CD4-positive, alpha-beta memory T cell (primary cell): ENCODE results near the gene MYPN. TPM values are rescaled to one million over a fixed set of nuclear protein-coding genes. Genes with fewer than 3 reads are reported as not detected.

Experiments
- CTCF ChIA-PET: fragments of 350-600 bp; sonication (Branson Sonifier 250); formaldehyde crosslinking; loops from one replicate; lab custom pipeline; 2021; ENCODE audit warnings: inconsistent platforms; ENCODE audit not compliant: partially characterized antibody; lab: Charles Lee
- POLR2A ChIA-PET: fragments of 350-600 bp; sonication (Branson Sonifier 250); formaldehyde crosslinking; loops from one replicate; lab custom pipeline; 2021; ENCODE audit not compliant: partially characterized antibody; lab: Charles Lee
- DNase-seq, 5 donors: peaks; one replicate each; pipeline versions ENCODE4 v3.0.0 to v3.0.0-alpha.2; 2020 to 2022; ENCODE audit warnings: mixed read lengths in 1 of 5
- H3K27ac ChIP-seq: one replicate; pipeline ENCODE4 v1.7.0; 2013; ENCODE audit warnings: low read depth, low read length
- H3K27me3 ChIP-seq: 2 replicates; pipeline ENCODE4 v1.7.0; 2013; ENCODE audit warnings: mild to moderate bottlenecking, low read length, moderate library complexity; ENCODE audit not compliant: insufficient read depth
- H3K36me3 ChIP-seq: 2 replicates; pipeline ENCODE4 v1.7.0; 2013; ENCODE audit warnings: mild to moderate bottlenecking, low read length, moderate library complexity; ENCODE audit not compliant: insufficient read depth
- H3K4me1 ChIP-seq: 2 replicates; pipeline ENCODE4 v1.7.0; 2013; ENCODE audit warnings: mild to moderate bottlenecking, low read length, moderate library complexity; ENCODE audit not compliant: insufficient read depth
- H3K4me3 ChIP-seq, 2 donors: one replicate each; pipeline ENCODE4 v1.7.0; 2013; ENCODE audit warnings: low read length in 2 of 2, mild to moderate bottlenecking in 1 of 2
- H3K9me3 ChIP-seq, 2 donors: one replicate each; pipeline ENCODE4 v1.7.0; 2013; ENCODE audit warnings: low read length in 2 of 2, control low read depth in 1 of 2; ENCODE audit not compliant: control insufficient read depth in 1 of 2
- H3K27ac Mint-ChIP-seq, 7 donors: one replicate each; pipeline ENCODE4 v1.8.0; 2020 to 2021; ENCODE audit warnings: mixed read lengths in 7 of 7, mild to moderate bottlenecking in 6 of 7, inconsistent platforms in 3 of 7, moderate library complexity in 3 of 7
- H3K27me3 Mint-ChIP-seq, 2 donors: one replicate each; pipeline ENCODE4 v1.8.0; 2020 to 2021; ENCODE audit warnings: mixed read lengths in 2 of 2
- H3K36me3 Mint-ChIP-seq, 2 donors: one replicate each; pipeline ENCODE4 v1.8.0; 2020 to 2021; ENCODE audit warnings: mixed read lengths in 2 of 2, inconsistent platforms in 1 of 2, mild to moderate bottlenecking in 1 of 2
- H3K4me1 Mint-ChIP-seq, 4 donors: one replicate each; pipeline ENCODE4 v1.8.0; 2020 to 2021; ENCODE audit warnings: mixed read lengths in 4 of 4, mild to moderate bottlenecking in 1 of 4
- H3K4me3 Mint-ChIP-seq, 8 donors: one replicate each; pipeline ENCODE4 v1.8.0; 2020 to 2021; ENCODE audit warnings: mixed read lengths in 8 of 8, mild to moderate bottlenecking in 7 of 8, moderate library complexity in 6 of 8, inconsistent platforms in 3 of 8
- H3K9me3 Mint-ChIP-seq, 8 donors: one replicate each; pipeline ENCODE4 v1.8.0; 2020 to 2021; ENCODE audit warnings: mixed read lengths in 8 of 8, mild to moderate bottlenecking in 5 of 8, inconsistent platforms in 3 of 8, moderate library complexity in 1 of 8
- intact Hi-C: fragments of 100-400 bp; cut with micrococcal nuclease; formaldehyde crosslinking; loops from one replicate; pipeline ENCODE4 v1.15.1; 2023
- polyA plus RNA-seq, 2 donors: library from polyadenylated mRNA; unstranded; fragments of 300-500 nt; fragmentation: Illumina TruSeq; gene quantifications; one replicate each; pipeline ENCODE4 v1.2.3, GENCODE V29; 2021
- total RNA-seq, 2 experiments: library from RNA; stranded (reverse); gene quantifications; one replicate each; pipeline ENCODE4 v1.2.3, GENCODE V29; 2021

Gene MYPN
- total and polyA plus RNA-seq, 4 experiments from 2014 or later = not detected

DNA sequence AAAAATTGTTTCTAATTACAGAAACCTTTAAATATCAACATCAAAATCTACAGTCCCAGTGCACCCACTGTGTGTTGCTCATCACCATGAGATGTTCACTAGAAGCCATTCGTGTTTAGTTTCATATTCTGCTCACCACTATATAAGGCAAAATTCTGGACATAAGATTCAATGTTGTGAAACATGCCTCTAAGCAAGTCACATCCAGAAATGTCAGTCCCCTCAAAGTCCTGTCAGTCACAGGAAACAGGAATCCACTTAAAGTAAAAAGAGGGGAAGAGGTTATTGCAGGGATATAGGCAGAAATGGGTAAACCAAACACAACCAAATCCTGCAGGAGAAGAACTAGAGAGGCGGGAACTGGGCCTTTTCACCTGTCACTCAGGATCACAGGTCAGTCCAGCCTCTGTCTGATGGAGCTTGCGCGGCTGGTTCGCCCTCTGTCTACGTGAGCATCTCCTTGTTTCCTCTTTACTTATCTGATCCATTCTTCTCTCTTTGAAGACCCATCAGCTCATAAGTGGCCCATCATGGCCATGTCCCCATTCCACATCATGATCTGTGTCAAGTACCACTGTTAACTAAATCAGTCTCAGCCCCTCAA, 58.4 kb downstream of the MYPN start:
- intact Hi-C loops = no loop called here
- ChIA-PET POLR2A (no interaction called here), CTCF (interaction anchor here (0.9 kb wide), 1 partner anchor 11 kb away, joined by 3 read pairs; no protein-coding TSS in a partner anchor)
- Mint-ChIP-seq H3K4me1 (no peaks in the 10 kb centered on the region), H3K4me3 (no peak overlapping the region), H3K27ac (no peak overlapping the region), H3K36me3 (peaks cover 0 to 3% of the 10 kb centered on the region in 2 donors), H3K9me3 (no peaks in the 10 kb centered on the region), H3K27me3 (no peaks in the 10 kb centered on the region)
- DNase-seq = no peak
- no peak overlapping the region for H3K4me3 ChIP-seq
- H3K4me1 ChIP-seq = no peaks in the 10 kb centered on the region
- H3K27ac ChIP-seq = no peak overlapping the region
- H3K27me3 ChIP-seq = no peaks in the 10 kb centered on the region
- H3K9me3 ChIP-seq = no peaks in the 10 kb centered on the region
- H3K36me3 ChIP-seq = no peaks in the 10 kb centered on the region

DNA sequence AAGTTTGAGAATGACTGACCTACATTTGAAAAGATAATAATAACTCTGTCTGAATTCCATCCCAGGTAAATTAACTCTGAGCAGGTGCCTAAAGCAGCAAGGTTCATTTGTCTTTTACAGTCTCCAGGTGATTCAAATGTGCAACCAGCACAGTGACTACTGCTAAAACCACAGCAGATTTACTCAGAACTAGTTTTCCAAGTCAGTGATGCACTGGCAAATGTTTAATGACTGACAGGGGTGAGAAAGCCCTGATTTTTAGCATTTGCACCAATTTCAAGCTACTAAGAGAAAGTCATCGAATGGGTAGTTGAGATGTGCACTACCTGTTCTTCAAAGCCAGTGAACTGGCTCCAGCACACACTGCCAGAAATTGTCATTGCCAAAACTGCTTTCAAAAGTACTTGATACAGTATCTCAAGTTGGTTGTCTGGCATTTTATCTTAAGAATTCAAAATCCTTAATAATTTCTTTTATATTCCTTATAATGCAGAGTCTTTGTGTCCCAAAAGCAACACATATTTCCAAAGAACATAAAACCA, 62.3 kb downstream of the MYPN start:
- intact Hi-C loops = no loop called here
- H3K9me3 ChIP-seq = no peaks in the 10 kb centered on the region
- no peaks in the 10 kb centered on the region for H3K4me1 Mint-ChIP-seq
- H3K9me3 Mint-ChIP-seq = no peaks in the 10 kb centered on the region
- ChIA-PET POLR2A (no interaction called here), CTCF (interaction anchor here (2.1 kb wide), 1 partner anchor 13 kb away, joined by 8 read pairs; no protein-coding TSS in a partner anchor)
- no peak overlapping the region for H3K27ac ChIP-seq
- no peak for DNase-seq
- no peak overlapping the region for H3K4me3 ChIP-seq
- peaks cover 0 to 3% of the 10 kb centered on the region in 2 donors for H3K27me3 Mint-ChIP-seq
- H3K4me1 ChIP-seq = no peaks in the 10 kb centered on the region
- peaks cover 0 to 3% of the 10 kb centered on the region in 2 donors for H3K36me3 Mint-ChIP-seq
- no peaks in the 10 kb centered on the region for H3K36me3 ChIP-seq
- H3K27me3 ChIP-seq = no peaks in the 10 kb centered on the region
- no peak overlapping the region for H3K27ac Mint-ChIP-seq
- no peak overlapping the region for H3K4me3 Mint-ChIP-seq

DNA sequence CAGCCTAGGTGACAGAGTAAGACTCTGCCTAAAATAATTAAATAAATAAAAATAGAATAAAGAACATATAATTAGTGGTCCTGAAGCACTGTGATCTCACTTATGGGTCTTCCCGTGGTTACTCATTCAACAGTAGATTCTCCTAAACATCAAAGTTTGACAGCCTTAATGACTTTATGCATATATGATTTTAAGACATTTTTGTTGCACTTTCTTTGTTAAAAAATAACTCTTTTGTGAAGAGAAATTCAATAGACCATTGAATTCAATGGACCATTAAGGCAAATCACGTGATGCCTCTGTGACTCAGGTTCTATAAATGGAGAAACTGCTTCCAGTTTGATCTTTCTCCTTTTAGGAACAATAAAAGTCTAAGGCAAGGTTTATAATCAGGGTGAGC, 63.0 kb downstream of the MYPN start:
- Mint-ChIP-seq H3K27ac (no peak overlapping the region), H3K36me3 (peaks cover 0 to 3% of the 10 kb centered on the region in 2 donors), H3K27me3 (peaks cover 0 to 3% of the 10 kb centered on the region in 2 donors), H3K4me3 (no peak overlapping the region), H3K4me1 (no peaks in the 10 kb centered on the region), H3K9me3 (no peaks in the 10 kb centered on the region)
- Histone ChIP-seq H3K36me3 (no peaks in the 10 kb centered on the region), H3K4me3 (no peak overlapping the region), H3K4me1 (no peaks in the 10 kb centered on the region), H3K27me3 (no peaks in the 10 kb centered on the region), H3K9me3 (no peaks in the 10 kb centered on the region), H3K27ac (no peak overlapping the region)
- DNase-seq = no peak
- intact Hi-C loops = no loop called here
- POLR2A ChIA-PET = no interaction called here
- CTCF ChIA-PET = interaction anchor here (2.1 kb wide), 1 partner anchor 14 kb away, joined by 8 read pairs; no protein-coding TSS in a partner anchor

DNA sequence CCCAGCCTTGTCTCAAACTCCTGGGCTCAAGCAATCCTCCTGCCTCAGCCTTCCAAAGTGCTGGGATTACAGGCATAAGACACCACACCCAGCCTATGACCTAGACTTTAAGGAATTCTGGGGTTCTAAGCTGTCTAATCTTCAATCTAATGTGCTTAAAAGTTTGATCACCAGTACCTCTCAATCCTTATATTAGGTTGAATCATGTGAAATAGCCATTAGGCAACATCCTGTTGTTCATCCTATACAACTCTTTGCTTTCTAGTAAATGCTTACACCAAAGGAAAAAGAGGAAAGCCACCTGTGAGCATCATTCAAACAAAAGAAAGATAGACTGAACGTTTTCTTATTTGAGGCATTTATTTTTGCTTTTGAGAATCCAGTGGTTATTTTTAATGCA, 66.7 kb downstream of the MYPN start:
- Histone ChIP-seq H3K4me3 (no peak overlapping the region), H3K27ac (no peak overlapping the region), H3K9me3 (no peaks in the 10 kb centered on the region), H3K27me3 (no peaks in the 10 kb centered on the region), H3K4me1 (no peaks in the 10 kb centered on the region), H3K36me3 (no peaks in the 10 kb centered on the region)
- ChIA-PET CTCF (interaction anchor here (1.1 kb wide), 1 partner anchor 35 kb away, joined by 3 read pairs; no protein-coding TSS in a partner anchor), POLR2A (no interaction called here)
- H3K27me3 Mint-ChIP-seq = peaks cover 0 to 6% of the 10 kb centered on the region in 2 donors
- no peak for DNase-seq
- H3K36me3 Mint-ChIP-seq = no peaks in the 10 kb centered on the region
- H3K4me3 Mint-ChIP-seq = no peak overlapping the region
- no peaks in the 10 kb centered on the region for H3K9me3 Mint-ChIP-seq
- H3K27ac Mint-ChIP-seq = no peak overlapping the region
- intact Hi-C loops = no loop called here
- H3K4me1 Mint-ChIP-seq = no peaks in the 10 kb centered on the region

DNA sequence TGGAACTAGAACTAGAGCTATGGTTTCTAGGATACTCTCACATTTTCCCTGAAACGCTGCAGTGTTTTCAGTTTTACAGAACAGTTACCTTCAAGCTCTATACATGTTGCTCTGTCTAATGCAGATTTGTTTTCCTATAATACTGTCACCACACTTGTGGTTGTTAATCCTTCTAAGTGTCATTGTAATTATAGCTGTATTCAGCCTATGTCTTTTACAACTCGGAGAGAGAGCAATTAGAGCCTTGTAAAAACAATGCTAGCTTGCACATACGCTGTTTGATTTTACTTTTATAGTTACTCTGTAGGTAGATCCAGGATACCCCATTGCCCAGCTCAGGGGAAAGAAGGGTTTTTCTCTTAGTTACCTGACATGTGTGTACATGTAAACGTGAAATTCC, 67.5 kb downstream of the MYPN start:
- intact Hi-C loops = no loop called here
- ChIA-PET POLR2A (no interaction called here), CTCF (interaction anchor here (1.1 kb wide), 1 partner anchor 35 kb away, joined by 3 read pairs; no protein-coding TSS in a partner anchor)
- peaks cover 0 to 6% of the 10 kb centered on the region in 2 donors for H3K27me3 Mint-ChIP-seq
- H3K27ac ChIP-seq = no peak overlapping the region
- no peaks in the 10 kb centered on the region for H3K36me3 Mint-ChIP-seq
- H3K36me3 ChIP-seq = no peaks in the 10 kb centered on the region
- no peak overlapping the region for H3K27ac Mint-ChIP-seq
- no peaks in the 10 kb centered on the region for H3K27me3 ChIP-seq
- no peak overlapping the region for H3K4me3 ChIP-seq
- H3K4me1 Mint-ChIP-seq = no peaks in the 10 kb centered on the region
- no peaks in the 10 kb centered on the region for H3K9me3 Mint-ChIP-seq
- no peak overlapping the region for H3K4me3 Mint-ChIP-seq
- no peaks in the 10 kb centered on the region for H3K9me3 ChIP-seq
- H3K4me1 ChIP-seq = no peaks in the 10 kb centered on the region
- no peak for DNase-seq

DNA sequence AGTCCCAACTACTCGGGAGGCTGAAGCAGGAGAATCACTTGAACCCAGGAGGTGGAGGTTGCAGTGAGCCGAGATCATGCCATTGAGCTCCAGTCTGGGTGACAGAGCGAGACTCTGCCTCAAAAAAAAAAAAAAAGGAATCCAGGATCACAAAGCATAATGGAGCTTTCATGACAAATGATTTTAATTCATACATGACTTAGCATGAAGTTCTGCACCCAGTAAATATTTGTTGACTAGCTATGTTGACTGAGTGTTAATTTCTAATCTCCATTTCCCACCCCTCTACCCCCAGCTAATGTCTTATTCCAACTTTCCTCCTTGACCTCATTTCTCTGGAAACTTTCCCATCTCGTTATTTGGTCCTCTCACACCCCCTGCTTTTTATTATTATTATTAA, 69.3 kb downstream of the MYPN start:
- no peak for DNase-seq
- no peaks in the 10 kb centered on the region for H3K4me1 Mint-ChIP-seq
- no peak overlapping the region for H3K4me3 Mint-ChIP-seq
- CTCF ChIA-PET = no interaction called here
- H3K27ac Mint-ChIP-seq = no peak overlapping the region
- Histone ChIP-seq H3K36me3 (no peaks in the 10 kb centered on the region), H3K27ac (no peak overlapping the region), H3K4me3 (no peak overlapping the region), H3K27me3 (no peaks in the 10 kb centered on the region), H3K4me1 (no peaks in the 10 kb centered on the region), H3K9me3 (no peaks in the 10 kb centered on the region)
- peaks cover 0 to 6% of the 10 kb centered on the region in 2 donors for H3K27me3 Mint-ChIP-seq
- POLR2A ChIA-PET = no interaction called here
- no peaks in the 10 kb centered on the region for H3K9me3 Mint-ChIP-seq
- intact Hi-C loops = no loop called here
- no peaks in the 10 kb centered on the region for H3K36me3 Mint-ChIP-seq

DNA sequence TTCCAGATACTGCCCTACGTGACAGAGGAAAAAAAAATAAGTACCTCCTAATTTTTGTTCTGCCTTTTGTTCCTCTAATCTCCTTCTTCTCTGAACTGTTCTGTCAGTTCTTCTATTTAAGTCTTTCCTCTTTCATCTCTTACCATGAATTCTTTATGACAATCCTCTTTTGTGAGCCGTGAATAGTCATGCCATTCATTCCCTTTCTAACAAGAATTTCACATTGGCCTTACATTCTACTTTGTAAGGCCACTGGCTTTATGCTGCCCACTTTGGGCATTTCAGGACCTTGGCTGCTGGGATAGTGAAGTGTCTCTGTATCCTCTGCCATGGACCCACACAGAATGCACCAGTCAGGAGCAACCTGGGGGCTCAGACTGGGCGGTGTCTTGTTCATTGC, 69.7 kb downstream of the MYPN start:
- ChIA-PET POLR2A (no interaction called here), CTCF (no interaction called here)
- Mint-ChIP-seq H3K27ac (no peak overlapping the region), H3K27me3 (peaks cover 0 to 6% of the 10 kb centered on the region in 2 donors), H3K4me3 (no peak overlapping the region), H3K9me3 (no peaks in the 10 kb centered on the region), H3K36me3 (no peaks in the 10 kb centered on the region), H3K4me1 (no peaks in the 10 kb centered on the region)
- H3K36me3 ChIP-seq = no peaks in the 10 kb centered on the region
- DNase-seq = no peak
- no peak overlapping the region for H3K27ac ChIP-seq
- H3K4me1 ChIP-seq = no peaks in the 10 kb centered on the region
- no peak overlapping the region for H3K4me3 ChIP-seq
- H3K27me3 ChIP-seq = no peaks in the 10 kb centered on the region
- no peaks in the 10 kb centered on the region for H3K9me3 ChIP-seq
- intact Hi-C loops = no loop called here
